C4-2B (cell line): ENCODE measurements around the gene MIA.
"Not testable (repeated sequence)": the region's sequence is repeated elsewhere in the genome, so short reads cannot be mapped to it uniquely, and the experiment has no call there.

Experiments used
- H3K27ac ChIP-seq: fragments of 450-650 bp; 2 replicates; pipeline ENCODE4 v1.5.1; 2017
- CTCF ChIP-seq: fragments of 450-650 bp; conservative IDR thresholded peaks from 2 replicates; pipeline ENCODE4 v1.5.1; 2017; ENCODE audit warnings: mild to moderate bottlenecking
- ZFX ChIP-seq: fragments of 450-650 bp; IDR thresholded peaks from 2 replicates; pipeline ENCODE4 v1.6.1; 2017

The MIA gene

GRCh38 chr19:40808497-40808896, 33.2 kb downstream of the MIA start:
- TF ChIP-seq CTCF (no peak), ZFX (no peak)
- H3K27ac ChIP-seq = no peak overlapping the region

DNA sequence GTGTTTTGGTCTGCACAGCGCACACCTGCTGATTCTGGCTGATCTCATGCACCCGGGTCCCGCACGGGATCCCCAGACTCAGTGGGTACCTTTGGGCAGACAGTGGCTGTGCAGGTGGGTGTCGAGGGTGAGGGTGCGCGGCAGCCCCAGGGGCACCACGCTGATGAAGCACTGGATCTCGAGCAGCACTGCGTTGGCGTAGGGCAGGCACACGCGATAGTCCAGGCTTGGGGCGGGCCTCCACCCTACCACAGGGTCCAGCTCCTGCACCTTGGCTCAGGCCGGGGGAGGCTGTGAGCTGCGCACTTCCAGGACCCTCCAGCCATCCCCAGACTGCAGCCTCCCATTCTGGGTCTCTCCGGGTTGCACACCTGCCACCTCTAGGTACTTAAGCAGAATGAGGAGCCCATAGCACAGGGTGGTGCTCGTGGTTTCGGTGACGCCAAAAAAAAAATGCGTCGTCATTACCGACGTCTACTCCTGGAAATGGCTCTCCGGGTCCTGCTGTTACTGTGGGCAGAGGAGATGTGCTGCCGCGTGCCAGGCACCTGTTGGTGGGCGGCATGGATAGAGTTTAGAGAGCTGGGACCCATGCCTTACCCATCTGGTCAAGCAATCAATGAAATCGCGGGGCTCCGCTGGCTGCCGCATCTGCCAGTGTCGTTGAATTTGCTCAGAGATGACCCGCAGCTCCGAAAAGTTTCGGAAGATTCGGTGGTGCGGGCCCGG, 34.2 kb downstream of the MIA start:
- no peak overlapping the region for H3K27ac ChIP-seq
- no peak for TF ChIP-seq CTCF
- no peak for TF ChIP-seq ZFX

DNA sequence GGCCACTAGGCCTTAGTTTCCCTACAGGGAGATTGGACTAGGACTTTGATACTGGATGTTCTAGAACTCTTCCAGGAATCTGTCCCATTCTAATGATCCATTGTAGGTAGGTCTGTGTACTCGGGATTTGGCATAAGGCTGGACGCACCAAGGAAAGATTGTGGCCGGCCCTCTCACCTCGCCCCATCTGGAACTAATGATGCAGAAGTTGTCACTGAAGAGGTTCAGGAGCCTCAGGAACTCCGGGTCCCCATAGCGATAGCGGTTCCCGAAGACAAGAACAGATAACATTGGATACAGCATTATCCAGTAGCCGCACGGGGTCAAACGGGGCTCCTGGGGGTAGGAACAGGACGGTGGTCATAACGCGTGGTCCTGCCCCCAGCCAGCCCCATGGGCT, 34.8 kb downstream of the MIA start:
- no peak for TF ChIP-seq ZFX
- H3K27ac ChIP-seq = no peak overlapping the region

- H3K27ac ChIP-seq = not testable (repeated sequence)
Observed at GRCh38 chr19:40810649-40811408, 35.5 kb downstream of the MIA start.

GRCh38 chr19:40811478-40812341, 36.4 kb downstream of the MIA start:
- H3K27ac ChIP-seq = no peak overlapping the region
- TF ChIP-seq CTCF (no peak), ZFX (no peak)

- H3K27ac ChIP-seq = not testable (repeated sequence)
Observed at GRCh38 chr19:40812571-40812970, 37.2 kb downstream of the MIA start.

DNA sequence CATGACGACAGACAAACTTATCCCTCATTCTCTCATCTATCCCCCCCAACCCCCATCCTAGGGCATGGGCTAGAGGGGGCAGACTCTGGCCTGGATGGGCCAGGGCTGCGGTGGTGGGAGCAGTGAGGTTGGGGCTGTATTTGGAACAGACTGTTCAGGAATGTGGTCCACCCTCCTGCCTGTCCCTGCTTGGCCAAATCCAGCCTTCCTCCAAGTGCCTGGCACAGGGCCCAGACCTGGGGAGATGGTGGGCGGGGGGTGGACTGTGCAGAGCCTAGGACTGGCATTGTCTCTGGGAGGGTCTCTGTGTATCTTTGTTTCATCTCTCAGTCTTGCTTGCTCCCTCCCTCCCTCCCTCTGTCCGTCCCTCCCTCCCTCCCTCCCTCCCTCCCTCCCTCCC, 37.9 kb downstream of the MIA start:
- no peak overlapping the region for H3K27ac ChIP-seq
- TF ChIP-seq ZFX (no peak), CTCF (no peak)

DNA sequence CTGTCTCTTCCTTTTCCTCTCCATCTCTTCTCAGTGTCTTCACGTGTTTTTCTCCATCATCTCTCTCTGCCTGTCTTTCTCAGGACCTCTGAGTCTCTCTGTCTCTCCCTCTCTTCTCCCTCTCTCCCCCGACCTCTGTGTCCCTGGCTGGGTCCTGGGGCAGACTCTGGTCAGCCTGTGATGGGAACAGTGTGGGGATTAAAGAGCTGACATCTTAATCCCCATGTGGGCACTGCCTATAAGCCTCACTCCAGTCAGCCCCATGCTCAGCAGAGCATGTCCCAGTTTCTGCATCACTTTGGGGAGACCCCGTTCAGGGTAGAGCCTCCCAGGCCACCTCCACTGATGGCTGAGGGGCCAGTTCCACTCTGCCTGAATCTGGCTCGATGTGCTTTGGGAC, 39.9 kb downstream of the MIA start:
- TF ChIP-seq ZFX = no peak
- TF ChIP-seq CTCF = no peak
- no peak overlapping the region for H3K27ac ChIP-seq

DNA sequence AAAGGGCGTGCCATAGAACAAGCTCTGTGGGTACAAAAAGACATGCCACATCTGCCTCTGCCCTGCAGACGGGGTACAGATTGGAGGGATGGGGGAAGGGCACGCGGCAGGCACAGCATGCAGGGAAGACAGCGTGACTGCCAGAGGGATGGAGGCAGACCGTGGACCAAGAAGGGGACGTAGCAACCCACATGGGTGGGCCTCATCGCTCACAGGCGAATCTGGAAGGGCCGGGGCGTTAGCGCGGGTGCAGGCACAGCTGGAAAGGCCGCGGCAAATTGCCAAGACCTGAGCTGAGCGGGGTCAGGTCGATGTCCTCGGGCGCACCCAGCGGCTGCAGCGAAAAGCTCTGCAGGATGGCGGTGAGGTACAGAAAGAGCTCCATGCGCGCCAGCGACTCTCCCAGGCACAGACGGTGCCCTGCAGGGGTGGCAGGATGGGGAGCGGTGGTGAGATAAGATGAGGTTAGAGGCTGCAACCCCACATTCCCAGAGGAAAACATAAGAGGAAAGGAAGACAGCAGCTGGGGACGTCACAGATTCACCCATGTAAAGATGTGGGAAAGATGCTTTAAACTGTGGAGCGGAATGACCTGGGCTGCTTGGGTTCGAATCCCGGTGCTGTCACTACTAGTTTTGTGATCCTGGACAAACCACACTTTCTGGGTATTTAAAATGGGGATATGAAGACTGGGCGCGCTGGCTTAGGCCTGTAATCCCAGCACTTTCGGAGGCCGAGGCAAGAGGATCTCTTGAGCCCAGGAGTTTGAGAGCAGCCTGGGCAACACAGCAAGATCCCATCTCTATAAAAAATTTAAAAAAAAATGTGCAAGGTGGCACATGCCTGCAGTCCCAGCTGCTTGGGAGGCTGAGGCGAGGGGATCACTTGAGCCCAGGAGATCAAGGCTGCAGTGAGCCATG, 43.4 kb downstream of the MIA start:
- H3K27ac ChIP-seq = not testable (repeated sequence)
